ENCODE results near the gene EGFLAM.
"Not testable (repeated sequence)": the region's sequence is repeated elsewhere in the genome, so short reads cannot be mapped to it uniquely, and the experiment has no call there.

The EGFLAM gene

DNA sequence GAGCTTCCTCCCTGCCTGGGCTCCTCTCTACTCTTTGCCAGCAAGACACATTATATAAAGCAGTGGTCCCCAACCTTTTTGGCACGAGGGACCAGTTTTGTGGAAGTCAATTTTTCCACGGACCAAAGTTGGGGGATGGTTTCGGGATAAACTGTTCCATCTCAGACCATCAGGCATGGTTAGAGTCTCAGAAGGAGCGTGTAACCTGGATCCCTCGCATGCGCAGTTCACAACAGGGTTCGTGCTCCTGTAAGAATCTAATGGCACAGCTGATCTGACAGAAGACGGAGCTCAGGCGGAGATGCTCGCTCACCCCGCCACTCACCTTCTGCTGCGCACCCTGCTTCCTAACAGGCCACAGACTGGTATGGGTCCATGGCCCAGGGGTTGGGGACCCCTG lies 155.3 kb downstream of the EGFLAM start:
- TF ChIP-seq, protein P1, sequence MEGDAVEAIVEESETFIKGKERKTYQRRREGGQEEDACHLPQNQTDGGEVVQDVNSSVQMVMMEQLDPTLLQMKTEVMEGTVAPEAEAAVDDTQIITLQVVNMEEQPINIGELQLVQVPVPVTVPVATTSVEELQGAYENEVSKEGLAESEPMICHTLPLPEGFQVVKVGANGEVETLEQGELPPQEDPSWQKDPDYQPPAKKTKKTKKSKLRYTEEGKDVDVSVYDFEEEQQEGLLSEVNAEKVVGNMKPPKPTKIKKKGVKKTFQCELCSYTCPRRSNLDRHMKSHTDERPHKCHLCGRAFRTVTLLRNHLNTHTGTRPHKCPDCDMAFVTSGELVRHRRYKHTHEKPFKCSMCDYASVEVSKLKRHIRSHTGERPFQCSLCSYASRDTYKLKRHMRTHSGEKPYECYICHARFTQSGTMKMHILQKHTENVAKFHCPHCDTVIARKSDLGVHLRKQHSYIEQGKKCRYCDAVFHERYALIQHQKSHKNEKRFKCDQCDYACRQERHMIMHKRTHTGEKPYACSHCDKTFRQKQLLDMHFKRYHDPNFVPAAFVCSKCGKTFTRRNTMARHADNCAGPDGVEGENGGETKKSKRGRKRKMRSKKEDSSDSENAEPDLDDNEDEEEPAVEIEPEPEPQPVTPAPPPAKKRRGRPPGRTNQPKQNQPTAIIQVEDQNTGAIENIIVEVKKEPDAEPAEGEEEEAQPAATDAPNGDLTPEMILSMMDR (IDR thresholded peaks at IDR 0.05; ENCODE audit: low read depth, low read length): no peak
- DNase-seq (ENCODE audit: extremely low read depth, low read depth): no peak

DNA sequence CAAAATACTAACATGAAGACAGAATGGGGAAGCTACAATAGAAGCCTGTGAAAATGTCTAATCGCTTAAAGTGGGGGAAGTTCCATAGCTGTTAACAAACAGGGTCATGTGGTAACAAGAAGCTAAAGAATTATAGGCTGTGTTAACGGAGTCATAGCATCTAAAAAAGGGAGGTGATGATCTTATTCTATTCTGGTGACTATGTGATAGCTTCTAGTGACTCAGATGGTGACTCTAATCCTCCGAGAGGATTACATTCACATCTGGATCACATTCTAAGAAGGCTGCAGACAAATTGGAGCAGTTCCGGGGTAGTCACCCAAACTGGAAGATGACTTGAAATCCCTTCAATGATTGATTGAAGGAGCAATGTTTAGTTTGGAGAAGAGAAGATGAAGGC lies 156.0 kb downstream of the EGFLAM start:
- TF ChIP-seq, protein P1 (IDR thresholded peaks at IDR 0.05; ENCODE audit: low read depth, low read length): no peak
- DNase-seq (ENCODE audit: extremely low read depth, low read depth): no peak

DNA sequence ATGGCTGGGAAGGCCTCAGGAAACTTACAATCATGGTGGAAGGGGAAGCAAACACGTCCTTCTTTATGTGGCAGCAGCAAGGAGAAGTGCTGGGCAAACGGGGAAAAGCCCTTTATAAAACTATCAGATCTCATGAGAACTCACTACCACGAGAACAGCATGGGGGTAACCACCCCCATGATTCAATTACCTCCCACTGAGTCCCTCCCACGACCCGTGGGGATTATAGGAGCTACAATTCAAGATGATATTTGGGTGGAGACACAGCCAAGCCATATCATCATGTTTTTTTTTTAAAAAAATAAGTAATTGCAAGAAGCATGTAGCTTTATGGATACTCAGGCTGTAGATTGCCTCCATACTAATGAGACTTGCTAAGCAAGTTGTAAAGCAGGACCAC lies 157.4 kb downstream of the EGFLAM start:
- DNase-seq (ENCODE audit: extremely low read depth, low read depth): not testable (repeated sequence)

DNA sequence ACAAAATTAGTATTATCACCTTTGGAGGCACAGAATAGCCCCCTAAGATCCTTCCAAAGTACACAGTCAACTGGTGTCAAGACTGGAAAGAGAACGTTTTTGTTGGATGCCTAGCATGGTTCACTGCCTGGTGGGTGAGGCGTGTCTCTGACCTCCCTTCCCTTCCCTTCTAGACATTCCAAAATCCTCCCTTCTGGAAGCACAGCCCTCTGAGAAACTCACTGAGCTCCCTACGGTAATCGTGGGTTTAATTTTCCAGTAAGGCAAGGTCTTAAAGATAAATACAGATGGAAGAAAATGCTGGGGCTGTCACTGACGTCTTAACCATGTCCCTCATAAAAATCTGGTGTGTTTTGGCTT lies 159.3 kb downstream of the EGFLAM start:
- DNase-seq (ENCODE audit: extremely low read depth, low read depth): no peak
- TF ChIP-seq, protein P1 (IDR thresholded peaks at IDR 0.05; ENCODE audit: low read depth, low read length): no peak

DNA sequence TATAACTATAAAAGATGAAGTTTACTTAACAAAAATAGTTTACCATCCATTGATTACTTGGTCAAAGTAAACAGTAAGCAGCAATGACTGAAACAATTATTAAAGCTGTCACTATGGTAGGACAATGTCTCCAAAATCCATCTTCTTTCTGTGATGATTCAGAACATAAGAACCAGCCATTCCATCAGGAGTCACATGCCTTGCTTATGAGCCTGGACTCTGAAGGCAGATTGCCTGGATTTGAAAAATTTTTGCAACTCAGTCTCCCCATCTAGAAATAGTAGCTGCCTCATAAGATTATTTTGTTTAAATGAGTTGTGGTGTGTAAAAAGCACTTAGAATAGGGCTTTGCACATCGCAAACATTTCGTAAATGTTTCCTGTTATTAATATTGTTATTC lies 161.9 kb downstream of the EGFLAM start:
- no peak for DNase-seq (ENCODE audit: extremely low read depth, low read depth)
- TF ChIP-seq, protein P1 (IDR thresholded peaks at IDR 0.05; ENCODE audit: low read depth, low read length): no peak

DNA sequence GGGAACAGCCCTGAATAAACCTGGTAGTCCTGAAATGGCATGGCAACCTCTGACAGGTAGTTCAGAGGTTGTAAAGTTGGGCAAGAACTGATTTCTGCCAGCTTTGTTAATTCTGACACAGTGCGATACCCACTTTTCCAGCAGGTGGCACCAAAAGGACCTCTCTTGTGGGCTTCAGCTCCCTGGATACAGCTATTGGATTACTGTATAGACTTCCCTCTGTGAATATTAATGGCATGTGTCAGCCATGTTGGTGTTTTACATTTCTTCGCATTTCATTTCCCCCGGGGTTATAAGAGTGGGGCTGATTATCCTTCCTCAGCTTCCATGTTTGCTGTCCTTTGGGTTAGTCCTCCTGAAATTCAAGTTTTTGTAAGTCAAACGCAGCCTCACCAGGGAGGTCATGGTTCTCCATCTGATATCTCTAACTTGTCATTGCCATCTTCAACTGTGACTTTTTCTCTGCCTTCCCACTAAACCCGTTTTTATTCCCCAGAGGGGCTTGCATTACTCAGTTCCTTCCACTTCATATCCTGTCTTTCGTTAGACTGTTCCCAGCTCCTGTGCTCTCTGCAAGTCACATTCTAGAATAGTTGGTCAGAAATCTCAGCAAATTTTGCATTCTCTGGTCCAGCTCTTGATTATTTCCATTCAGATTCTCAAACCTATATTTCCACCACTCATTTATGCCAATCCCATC lies 162.5 kb downstream of the EGFLAM start:
- TF ChIP-seq, protein P1 (IDR thresholded peaks at IDR 0.05; ENCODE audit: low read depth, low read length): peak; percentile 83
- DNase-seq (ENCODE audit: extremely low read depth, low read depth): no peak

DNA sequence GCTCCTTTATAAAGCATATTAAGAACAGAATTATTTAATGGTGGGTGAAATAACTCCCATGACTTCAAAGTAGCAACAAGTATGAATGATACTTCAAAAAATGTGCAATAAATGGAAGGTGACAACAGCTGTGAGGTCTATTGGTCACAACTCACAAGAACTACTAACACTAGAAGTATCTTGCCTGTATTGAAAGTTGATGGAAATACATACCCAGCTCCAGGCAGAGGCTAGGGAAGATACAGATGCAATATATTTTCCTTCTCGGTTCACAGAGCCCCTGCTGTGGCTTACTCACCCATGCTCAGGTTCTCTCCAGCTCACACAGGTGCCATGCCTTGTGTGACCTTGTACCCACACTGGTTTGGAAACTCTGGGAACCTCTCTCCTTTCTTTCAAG lies 164.3 kb downstream of the EGFLAM start:
- DNase-seq (ENCODE audit: extremely low read depth, low read depth): no peak
- TF ChIP-seq, protein P1 (IDR thresholded peaks at IDR 0.05; ENCODE audit: low read depth, low read length): no peak
